Pancreas (tissue), 10 donors: ENCODE measurements around the gene B3GNT3. TPM values are rescaled to one million over a fixed set of nuclear protein-coding genes. Genes with fewer than 3 reads are reported as not detected.
A peak's percentile ranks its signal among the peaks of the same experiment; 100 is the strongest.

Experiments
- ATAC-seq, 4 donors: fragments of 200-7000 bp; cut with Tn5 transposase; one replicate each; pipeline versions ENCODE4 v1.8.0 to v1.9.1; 2020; ENCODE audit warnings: mild to moderate bottlenecking in 4 of 4, moderate library complexity in 4 of 4
- DNase-seq, 6 donors: peaks; one replicate each; pipeline ENCODE4 v3.0.0-alpha.2; 2020
- FAIRE-seq: peaks from 2 replicates; lab custom pipeline; 2012; peaks lifted over from hg19 to GRCh38; lab: Jason Lieb, UNC
- H3K27ac ChIP-seq, 4 donors: fragments of 200-600 bp; sonication (generic); 1 replicate in 3 of 4; 2 replicates in 1 of 4; pipeline versions ENCODE4 v1.5.0 to v1.8.0; 2020
- H3K27me3 ChIP-seq, 4 donors: fragments of 200-600 bp; one replicate each; pipeline ENCODE4 v1.8.0; 2021
- H3K36me3 ChIP-seq, 3 donors: fragments of 200-600 bp; sonication (generic) in 1 of 3; one replicate each; pipeline versions ENCODE4 v1.5.0 to v1.8.0; 2020 to 2021
- H3K4me1 ChIP-seq, 3 donors: fragments of 200-600 bp; one replicate each; pipeline ENCODE4 v1.8.0; 2021
- H3K4me3 ChIP-seq, 4 donors: fragments of 200-600 bp; sonication (generic) in 2 of 4; one replicate each; pipeline versions ENCODE4 v1.5.0 to v1.8.0; 2020 to 2021
- H3K9me3 ChIP-seq, 4 donors: fragments of 200-600 bp; one replicate each; pipeline ENCODE4 v1.8.0; 2021
- WGBS, 2 donors: extraction: QIAGEN DNeasy Blood & Tissue Kit; methylation state at CpG; one replicate each; pipeline ENCODE4 v1.1.7; 2013; 5-methylcytosine and 5-hydroxymethylcytosine counted together
- intact Hi-C, 3 donors: fragments of 100-400 bp; cut with DNase I; formaldehyde crosslinking; loops; one replicate each; pipeline versions ENCODE4 v1.11.1 to v1.14.2; 2022
- polyA plus RNA-seq, 2 donors: library from polyadenylated mRNA; stranded (reverse); fragments of 200-250 nt; gene quantifications; one replicate each; pipeline ENCODE4 v1.2.3, GENCODE V29; 2013
- total RNA-seq, 6 donors: library from RNA; stranded (reverse); fragmentation: NEBNext Ultra II Directional in 4 of 6; extraction: Animal tissue kit (Norgen Biotek cat#: 25700) in 4 of 6; gene quantifications; one replicate each; pipeline versions ENCODE4 v1.2.1 to v1.2.4, GENCODE V29; 2021 to 2023
- TF ChIP-seq, protein P1 (sequence below), 4 donors: fragments of 200-600 bp; sonication (generic) in 3 of 4; IDR thresholded peaks; one replicate each; pipeline versions ENCODE4 v1.5.0 to v1.8.0; 2021; ENCODE audit warnings: antibody characterized with exemption in 4 of 4
- donor health status: healthy with polysubstance abuse.
- donor health status: DM: no; HTN: no; CAD: no; lungs with moderate emphysema.
- donor health status: DM: no; HTN: no; CAD: no.
- donor health status: control.
- donor health status: control.
- donor health status: Bipolar disorder and iron deficiency.
- donor health status: DM: yes; HTN: yes; CAD: no.
- donor health status: DM: no; HTN: no; CAD: no.
- donor health status: DM: no; HTN: no; CAD: no.
- donor health status: DM: yes; HTN: yes; CAD: no.

B3GNT3 gene
- total and polyA plus RNA-seq, 8 donors, result 1.7 to 6.0 (median 3.2) TPM

DNA sequence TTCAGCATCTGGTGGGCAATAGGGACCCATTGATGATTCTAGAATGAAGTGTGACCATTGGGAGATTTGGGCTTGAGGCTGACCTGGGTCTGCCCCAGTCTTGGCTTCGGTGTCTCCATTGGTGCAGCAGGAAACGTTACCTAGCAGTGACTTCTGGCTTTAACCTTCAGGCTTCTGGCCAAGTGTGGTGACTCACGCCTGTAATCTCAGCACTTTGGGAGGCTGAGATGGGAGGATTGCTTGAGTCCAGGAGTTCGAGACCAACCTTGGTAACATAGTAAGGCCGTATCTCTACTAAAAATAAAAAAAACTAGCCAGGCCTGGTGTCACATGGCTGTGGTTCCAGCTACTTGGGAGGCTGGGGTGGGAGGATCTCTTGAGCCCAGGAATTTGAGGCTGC lies 36.4 kb upstream of the B3GNT3 start:
- Histone ChIP-seq H3K27me3 (no peaks in the 10 kb centered on the region), H3K9me3 (no peaks in the 10 kb centered on the region), H3K36me3 (no peaks in the 10 kb centered on the region), H3K27ac (no peak overlapping the region), H3K4me3 (no peak overlapping the region), H3K4me1 (no peaks in the 10 kb centered on the region)
- intact Hi-C loops, result no loop called here
- DNase-seq (no peak), FAIRE-seq (no peak), ATAC-seq (no peak)
- WGBS, 2 donors, result 45 to 54% methylated on average over 5 of the region's 5 CpGs
- TF ChIP-seq, protein P1, sequence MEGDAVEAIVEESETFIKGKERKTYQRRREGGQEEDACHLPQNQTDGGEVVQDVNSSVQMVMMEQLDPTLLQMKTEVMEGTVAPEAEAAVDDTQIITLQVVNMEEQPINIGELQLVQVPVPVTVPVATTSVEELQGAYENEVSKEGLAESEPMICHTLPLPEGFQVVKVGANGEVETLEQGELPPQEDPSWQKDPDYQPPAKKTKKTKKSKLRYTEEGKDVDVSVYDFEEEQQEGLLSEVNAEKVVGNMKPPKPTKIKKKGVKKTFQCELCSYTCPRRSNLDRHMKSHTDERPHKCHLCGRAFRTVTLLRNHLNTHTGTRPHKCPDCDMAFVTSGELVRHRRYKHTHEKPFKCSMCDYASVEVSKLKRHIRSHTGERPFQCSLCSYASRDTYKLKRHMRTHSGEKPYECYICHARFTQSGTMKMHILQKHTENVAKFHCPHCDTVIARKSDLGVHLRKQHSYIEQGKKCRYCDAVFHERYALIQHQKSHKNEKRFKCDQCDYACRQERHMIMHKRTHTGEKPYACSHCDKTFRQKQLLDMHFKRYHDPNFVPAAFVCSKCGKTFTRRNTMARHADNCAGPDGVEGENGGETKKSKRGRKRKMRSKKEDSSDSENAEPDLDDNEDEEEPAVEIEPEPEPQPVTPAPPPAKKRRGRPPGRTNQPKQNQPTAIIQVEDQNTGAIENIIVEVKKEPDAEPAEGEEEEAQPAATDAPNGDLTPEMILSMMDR (IDR thresholded peaks at IDR 0.05), result no peak

DNA sequence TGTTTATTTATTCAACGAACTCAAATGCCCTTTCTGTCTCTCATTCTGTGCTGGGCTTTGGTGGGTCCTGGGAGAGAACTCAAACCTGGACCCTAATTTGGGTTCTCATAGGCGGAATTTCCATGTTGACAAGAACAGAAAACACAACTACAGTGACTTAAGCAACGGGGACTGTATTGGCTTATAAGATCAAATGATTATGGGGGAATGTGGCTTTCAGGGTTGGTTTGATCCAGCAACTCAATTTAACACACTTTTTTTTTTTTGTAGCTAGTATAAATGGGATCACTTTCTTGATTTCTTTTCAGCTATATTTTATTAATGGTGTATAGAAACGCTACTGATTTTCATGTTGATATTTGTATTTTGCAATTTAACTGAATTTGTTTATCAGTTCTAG lies 33.8 kb upstream of the B3GNT3 start:
- no peaks in the 10 kb centered on the region for H3K9me3 ChIP-seq
- no peaks in the 10 kb centered on the region for H3K27me3 ChIP-seq
- no peaks in the 10 kb centered on the region for H3K4me1 ChIP-seq
- intact Hi-C loops, result no loop called here
- DNase-seq, result no peak
- WGBS, 2 donors, result 58 to 76% methylated on average over 4 of the region's 4 CpGs
- no peak for ATAC-seq
- no peak for FAIRE-seq
- H3K27ac ChIP-seq, result no peak overlapping the region
- H3K36me3 ChIP-seq, result no peaks in the 10 kb centered on the region
- TF ChIP-seq, protein P1 (IDR thresholded peaks at IDR 0.05), result no peak
- no peak overlapping the region for H3K4me3 ChIP-seq

DNA sequence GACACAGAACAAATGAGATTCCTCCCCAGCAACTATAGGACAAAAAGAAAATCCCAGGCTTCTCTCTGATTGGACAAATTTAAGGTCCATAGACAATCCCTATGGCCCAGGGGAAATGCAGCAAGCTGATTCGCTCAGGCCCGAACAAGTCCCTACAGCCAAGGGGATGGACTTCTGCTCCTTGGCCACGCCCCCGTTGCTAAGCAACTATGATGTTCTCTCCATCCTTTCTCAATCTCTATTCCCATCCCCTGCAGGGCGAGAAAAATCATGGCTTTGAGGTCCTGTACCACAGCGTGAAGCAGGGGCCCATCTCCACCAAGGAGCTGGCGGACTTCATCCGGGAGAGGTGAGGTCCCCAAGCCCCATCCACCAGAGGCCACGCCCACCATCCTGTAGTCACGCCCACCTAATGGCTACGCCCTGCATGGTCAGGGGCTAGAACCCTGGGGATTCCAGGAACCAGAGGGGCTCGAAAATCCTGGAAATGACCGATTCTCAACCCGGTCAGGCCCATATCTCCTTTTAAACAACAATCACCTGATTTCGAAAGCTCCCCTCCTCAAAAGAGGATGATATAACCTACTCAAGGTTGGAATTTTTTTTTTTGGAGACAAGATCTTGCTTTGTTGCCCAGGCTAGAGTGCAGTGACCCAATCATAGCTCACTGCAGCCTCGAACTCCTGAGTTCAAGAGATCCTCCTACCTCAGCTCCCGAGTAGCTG lies 32.3 kb upstream of the B3GNT3 start:
- Histone ChIP-seq H3K4me3 (no peak overlapping the region), H3K36me3 (no peaks in the 10 kb centered on the region), H3K27me3 (no peaks in the 10 kb centered on the region), H3K4me1 (peaks cover 0 to 3% (median 0%) of the 10 kb centered on the region in 3 donors), H3K27ac (no peak overlapping the region), H3K9me3 (no peaks in the 10 kb centered on the region)
- ATAC-seq (no peak), FAIRE-seq (no peak), DNase-seq (no peak)
- TF ChIP-seq, protein P1 (IDR thresholded peaks at IDR 0.05), result no peak
- intact Hi-C loops, result no loop called here
- 46 to 58% methylated on average over 17 of the region's 17 CpGs for WGBS, 2 donors

DNA sequence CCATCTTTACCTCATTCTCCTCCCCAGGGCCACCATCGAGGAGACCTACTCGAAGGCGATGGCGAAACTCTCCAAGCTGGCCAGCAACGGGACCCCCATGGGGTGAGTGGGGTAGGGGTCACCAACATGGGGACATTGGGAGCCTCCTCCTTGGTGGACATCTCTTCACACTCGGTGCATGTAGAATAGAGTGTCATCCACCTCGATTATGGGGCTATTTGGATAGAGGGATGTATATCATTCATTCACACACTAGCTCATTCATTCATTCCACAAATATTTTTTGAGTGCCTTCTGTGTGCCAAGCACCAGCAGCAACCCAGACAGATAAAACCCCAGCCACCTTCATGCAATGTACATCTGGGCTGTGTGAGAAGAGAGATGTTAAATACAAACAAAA lies 30.6 kb upstream of the B3GNT3 start:
- H3K4me1 ChIP-seq, result peaks cover 0 to 3% (median 0%) of the 10 kb centered on the region in 3 donors
- DNase-seq, result no peak
- intact Hi-C loops, result no loop called here
- FAIRE-seq, result no peak
- H3K36me3 ChIP-seq, result no peaks in the 10 kb centered on the region
- H3K4me3 ChIP-seq, result no peak overlapping the region
- H3K27me3 ChIP-seq, result no peaks in the 10 kb centered on the region
- 62 to 77% methylated on average over 7 of the region's 7 CpGs for WGBS, 2 donors
- no peak overlapping the region for H3K27ac ChIP-seq
- ATAC-seq, result no peak
- no peaks in the 10 kb centered on the region for H3K9me3 ChIP-seq
- TF ChIP-seq, protein P1 (IDR thresholded peaks at IDR 0.05), result no peak

DNA sequence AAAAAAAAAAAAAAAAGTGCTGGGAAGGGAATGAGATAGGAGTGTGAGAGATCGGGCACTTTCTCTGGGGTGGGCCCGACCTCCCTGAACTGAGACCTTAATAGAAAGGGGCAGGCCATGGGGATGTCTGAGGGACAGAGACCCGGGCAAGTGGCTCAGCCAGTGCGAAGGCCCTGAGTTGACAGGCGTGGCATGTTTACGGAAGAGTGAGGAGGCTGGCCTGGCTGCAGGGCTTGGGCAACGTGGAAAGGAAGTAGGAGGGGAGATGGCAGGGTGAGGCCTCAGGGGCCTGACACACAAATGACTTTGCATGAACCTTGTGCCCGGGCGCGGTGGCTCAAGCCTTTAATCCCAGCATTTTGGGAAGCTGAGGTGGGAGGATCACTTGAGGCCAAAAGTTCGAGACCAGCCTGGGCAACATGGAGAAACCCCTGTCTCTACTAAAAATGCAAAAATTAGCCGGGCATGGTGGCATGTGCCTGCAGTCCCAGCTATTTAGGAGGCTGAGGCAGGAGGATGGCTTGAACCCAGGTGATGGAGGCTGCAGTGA lies 29.8 kb upstream of the B3GNT3 start:
- Histone ChIP-seq H3K4me1 (peaks cover 0 to 3% (median 0%) of the 10 kb centered on the region in 3 donors), H3K36me3 (no peaks in the 10 kb centered on the region), H3K27ac (no peak overlapping the region), H3K9me3 (no peaks in the 10 kb centered on the region), H3K27me3 (no peaks in the 10 kb centered on the region), H3K4me3 (no peak overlapping the region)
- TF ChIP-seq, protein P1 (IDR thresholded peaks at IDR 0.05), result no peak
- WGBS, 2 donors, result 74 to 84% methylated on average over 12 of the region's 12 CpGs
- peak in 3 of 4 donors; percentile 29 to 68 (median 67) for ATAC-seq
- no peak for FAIRE-seq
- intact Hi-C loops, result no loop called here
- DNase-seq, result peak in 2 of 6 donors; percentile 46 to 59
